AG04450 (cell line): ENCODE measurements around the gene KHNYN. TPM values are rescaled to one million over a fixed set of nuclear protein-coding genes. Genes with fewer than 3 reads are reported as not detected.

ENCODE experiments used
- CTCF ChIA-PET: fragments of 300-600, 350-600 bp; formaldehyde crosslinking; extraction: SDS; loops from one replicate; lab custom pipeline; 2022; ENCODE audit warnings: antibody characterized with exemption, inconsistent platforms; lab: Charles Lee
- POLR2A ChIA-PET: fragments of 350-600 bp; formaldehyde crosslinking; extraction: SDS; loops from one replicate; lab custom pipeline; 2021; ENCODE audit warnings: antibody characterized with exemption, inconsistent platforms; lab: Yijun Ruan, JAX
- DNase-seq: peaks from one replicate; pipeline ENCODE4 v3.0.0-alpha.2; 2011; ENCODE audit warnings: low read depth, low spot score
- H3K27ac ChIP-seq: one replicate; pipeline ENCODE4 v1.5.1; 2012; ENCODE audit warnings: low read depth, low read length, control low read depth
- H3K27me3 ChIP-seq: one replicate; pipeline ENCODE4 v1.6.0; 2012; ENCODE audit warnings: low read length; ENCODE audit not compliant: control insufficient read depth, insufficient read depth
- H3K4me3 ChIP-seq: 2 replicates; pipeline ENCODE4 v1.5.1; 2011; ENCODE audit warnings: mild to moderate bottlenecking, low read depth, low read length, control low read depth
- H3K9me3 ChIP-seq: 2 replicates; pipeline ENCODE4 v1.5.1; 2012; ENCODE audit warnings: low read length; ENCODE audit not compliant: control insufficient read depth, insufficient read depth
- polyA plus RNA-seq: library from polyadenylated mRNA; depleted of rRNA; stranded (reverse); fragments of >200 nt; gene quantifications from 2 replicates; pipeline ENCODE4 v1.2.3, GENCODE V29; 2011
- TF ChIP-seq, protein P1 (sequence below): IDR thresholded peaks from 2 replicates; pipeline ENCODE4 v1.5.1; 2011; ENCODE audit warnings: low read depth, low read length, control low read depth, inconsistent platforms

Gene KHNYN
- polyA plus RNA-seq, 1 experiment = 16.8 TPM

DNA sequence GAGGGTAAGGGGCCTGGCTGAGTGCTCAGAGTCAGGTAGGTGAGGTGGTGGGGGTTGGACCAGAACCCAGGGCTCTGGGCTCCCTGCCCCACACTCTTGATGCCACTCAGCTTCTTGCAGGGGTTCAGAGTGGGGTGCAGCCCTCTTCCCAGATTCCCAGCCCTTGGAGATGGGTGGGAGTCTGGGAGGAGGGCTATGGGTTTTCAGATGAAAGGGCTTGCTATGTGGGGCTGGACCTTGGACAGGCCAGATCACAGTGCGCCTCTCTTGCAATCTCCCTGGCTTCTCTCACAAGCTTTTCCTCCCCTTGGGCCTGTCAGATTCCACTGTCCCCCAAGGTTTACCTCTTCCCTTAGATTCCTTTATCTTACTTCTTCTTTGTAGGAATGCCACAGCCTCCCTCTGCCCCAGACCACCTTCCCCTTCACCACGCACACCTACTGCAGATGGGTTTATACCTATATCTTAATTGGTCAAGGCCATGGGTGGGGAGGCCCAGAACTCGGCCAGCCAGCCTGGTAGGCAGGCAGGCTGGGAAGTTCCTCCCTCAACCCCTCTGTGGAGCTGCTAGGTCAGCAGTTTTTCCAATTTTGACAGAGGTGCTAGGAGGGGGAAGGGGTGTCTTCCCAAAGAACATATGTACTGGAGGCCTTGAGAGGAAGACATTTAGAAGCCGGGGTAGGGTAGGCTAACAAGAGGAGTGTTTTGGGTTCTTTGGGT, 29.6 kb upstream of the KHNYN start:
- peak overlapping the region; percentile 66 for H3K4me3 ChIP-seq
- H3K9me3 ChIP-seq = no peaks in the 10 kb centered on the region
- no peak overlapping the region for H3K27ac ChIP-seq
- no peak for DNase-seq
- ChIA-PET CTCF (interaction anchor here (1.6 to 4.4 kb wide), 5 partner anchors 11 to 67 kb away, joined by 6 to 19 read pairs (median 9); no protein-coding TSS in a partner anchor), POLR2A (no interaction called here)
- TF ChIP-seq, protein P1, sequence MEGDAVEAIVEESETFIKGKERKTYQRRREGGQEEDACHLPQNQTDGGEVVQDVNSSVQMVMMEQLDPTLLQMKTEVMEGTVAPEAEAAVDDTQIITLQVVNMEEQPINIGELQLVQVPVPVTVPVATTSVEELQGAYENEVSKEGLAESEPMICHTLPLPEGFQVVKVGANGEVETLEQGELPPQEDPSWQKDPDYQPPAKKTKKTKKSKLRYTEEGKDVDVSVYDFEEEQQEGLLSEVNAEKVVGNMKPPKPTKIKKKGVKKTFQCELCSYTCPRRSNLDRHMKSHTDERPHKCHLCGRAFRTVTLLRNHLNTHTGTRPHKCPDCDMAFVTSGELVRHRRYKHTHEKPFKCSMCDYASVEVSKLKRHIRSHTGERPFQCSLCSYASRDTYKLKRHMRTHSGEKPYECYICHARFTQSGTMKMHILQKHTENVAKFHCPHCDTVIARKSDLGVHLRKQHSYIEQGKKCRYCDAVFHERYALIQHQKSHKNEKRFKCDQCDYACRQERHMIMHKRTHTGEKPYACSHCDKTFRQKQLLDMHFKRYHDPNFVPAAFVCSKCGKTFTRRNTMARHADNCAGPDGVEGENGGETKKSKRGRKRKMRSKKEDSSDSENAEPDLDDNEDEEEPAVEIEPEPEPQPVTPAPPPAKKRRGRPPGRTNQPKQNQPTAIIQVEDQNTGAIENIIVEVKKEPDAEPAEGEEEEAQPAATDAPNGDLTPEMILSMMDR = no peak
- H3K27me3 ChIP-seq = peaks cover 3% of the 10 kb centered on the region

DNA sequence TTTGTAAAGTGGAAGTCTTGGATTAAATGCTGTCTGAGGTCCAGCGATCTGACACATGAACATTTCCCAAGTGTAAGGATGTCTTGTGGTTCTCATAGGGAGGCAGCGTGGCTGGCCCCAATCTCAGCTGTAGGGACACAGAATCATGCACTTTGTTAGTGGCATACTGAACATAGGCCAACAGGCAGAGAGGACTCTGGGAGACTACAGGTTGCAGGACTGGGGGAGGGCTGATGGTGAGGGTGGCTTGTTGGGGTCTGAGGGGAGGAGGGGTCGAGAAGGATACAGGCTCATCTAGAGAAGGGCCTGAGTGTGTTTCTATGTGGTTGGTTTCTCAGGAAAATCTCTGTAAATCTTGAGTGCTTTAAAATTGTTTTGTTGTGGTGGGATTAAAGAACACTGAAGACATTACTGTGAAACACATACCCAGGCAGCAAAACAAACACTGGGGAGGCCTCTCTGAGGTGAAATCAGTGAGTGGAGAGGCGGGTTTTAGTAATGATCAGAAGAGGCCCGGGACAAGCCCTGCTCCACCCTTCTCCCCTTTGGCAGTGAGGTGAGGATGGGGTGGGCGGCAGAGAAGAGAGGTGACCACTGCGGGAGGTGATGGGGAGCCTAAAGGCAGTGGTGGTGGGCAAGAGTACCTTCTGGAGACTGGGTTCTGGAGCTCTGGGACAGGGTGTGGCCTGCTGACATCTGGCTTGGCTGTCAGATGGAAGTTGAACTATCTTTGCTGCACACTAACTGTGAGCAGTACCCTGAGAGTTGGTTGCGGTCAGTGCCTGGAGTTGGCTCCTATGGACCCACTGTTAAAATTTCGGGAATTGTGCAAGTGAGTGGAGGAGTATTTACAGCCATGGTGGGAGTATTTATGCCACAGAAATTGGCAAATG, 27.7 kb upstream of the KHNYN start:
- Histone ChIP-seq H3K9me3 (no peaks in the 10 kb centered on the region), H3K27ac (no peak overlapping the region), H3K4me3 (no peak overlapping the region), H3K27me3 (peaks cover 3% of the 10 kb centered on the region)
- TF ChIP-seq, protein P1 = no peak
- CTCF ChIA-PET = interaction anchor here (1.0 to 4.4 kb wide), 7 partner anchors 11 to 69 kb away, joined by 4 to 24 read pairs (median 9); no protein-coding TSS in a partner anchor
- POLR2A ChIA-PET = no interaction called here
- DNase-seq = no peak

DNA sequence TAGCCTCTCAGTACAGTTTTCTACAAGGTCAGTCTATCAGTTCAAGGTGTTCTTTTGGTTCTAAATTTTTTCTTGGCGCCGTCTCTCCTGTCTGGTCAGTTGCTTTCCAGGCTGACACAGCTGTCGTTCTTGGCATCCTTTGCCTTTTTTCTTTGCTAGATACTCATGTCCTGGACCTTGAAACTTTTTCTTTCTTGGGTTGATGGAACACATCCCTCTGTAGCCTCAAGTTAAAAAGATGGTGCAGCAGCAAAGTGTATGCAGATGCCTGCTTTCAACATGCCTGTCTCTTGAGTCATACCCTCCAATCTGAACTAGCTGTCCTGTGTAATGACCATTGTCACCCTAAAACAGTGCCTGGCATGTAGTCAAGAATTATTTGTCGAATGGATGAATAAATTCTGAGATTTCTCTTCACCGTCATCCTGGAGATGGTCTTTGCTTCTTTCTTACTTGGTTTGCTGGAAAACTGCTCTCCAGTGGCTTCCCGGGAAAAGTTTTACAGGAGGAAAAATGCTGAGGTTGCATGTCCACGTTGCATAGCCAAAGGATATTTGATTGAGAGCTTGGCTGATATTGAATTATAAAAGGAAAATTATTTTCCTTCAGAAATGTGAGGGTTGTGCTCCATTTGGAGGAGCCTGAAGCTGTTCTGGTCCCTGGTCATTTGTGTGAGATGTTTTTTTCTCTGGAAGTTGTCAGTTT, 26.3 kb upstream of the KHNYN start:
- H3K9me3 ChIP-seq = no peaks in the 10 kb centered on the region
- ChIA-PET POLR2A (interaction anchor here (1.0 to 1.6 kb wide), 2 partner anchors 26 to 30 kb away, joined by 3 to 4 read pairs; partner anchors contain the start of genes CBLN3 and KHNYN), CTCF (interaction anchor here (1.2 to 3.8 kb wide), 5 partner anchors 10 to 70 kb away, joined by 4 to 24 read pairs (median 8); no protein-coding TSS in a partner anchor)
- H3K27ac ChIP-seq = no peak overlapping the region
- H3K27me3 ChIP-seq = peaks cover 6% of the 10 kb centered on the region
- no peak overlapping the region for H3K4me3 ChIP-seq
- DNase-seq = no peak
- TF ChIP-seq, protein P1 = no peak

DNA sequence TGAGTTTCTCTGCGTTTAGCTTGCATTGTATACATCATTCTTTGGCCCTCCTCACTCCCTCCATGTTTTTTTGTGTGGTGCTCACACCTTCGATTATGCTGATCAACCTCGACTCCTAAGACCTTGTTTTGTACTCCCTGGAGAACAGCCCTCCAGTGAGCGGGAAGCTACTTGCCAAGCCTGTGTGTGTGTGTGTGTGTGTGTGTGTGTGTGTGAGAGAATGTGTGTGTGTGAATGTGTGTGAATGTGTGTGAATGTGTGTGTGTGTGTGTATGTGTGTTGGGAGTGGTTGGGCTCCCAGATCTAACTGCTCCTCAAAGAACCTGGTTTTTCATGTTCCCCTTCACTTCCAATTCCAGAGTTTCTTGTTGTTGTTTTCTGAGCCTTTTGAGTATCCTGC, 24.9 kb upstream of the KHNYN start:
- ChIA-PET CTCF (interaction anchor here (0.7 to 3.8 kb wide), 5 partner anchors 9 to 108 kb away, joined by 3 to 24 read pairs (median 6); no protein-coding TSS in a partner anchor), POLR2A (interaction anchor here (1.6 kb wide), 1 partner anchor 32 kb away, joined by 4 read pairs; no protein-coding TSS in a partner anchor)
- no peak for DNase-seq
- Histone ChIP-seq H3K27ac (no peak overlapping the region), H3K9me3 (no peaks in the 10 kb centered on the region), H3K4me3 (no peak overlapping the region), H3K27me3 (peaks cover 6% of the 10 kb centered on the region)
- TF ChIP-seq, protein P1 = no peak
